8988T (cell line): ENCODE data around the gene BUB1B.

Source experiments
- DNase-seq: peaks from one replicate; pipeline ENCODE4 v3.0.0; 2011

Gene BUB1B

DNA sequence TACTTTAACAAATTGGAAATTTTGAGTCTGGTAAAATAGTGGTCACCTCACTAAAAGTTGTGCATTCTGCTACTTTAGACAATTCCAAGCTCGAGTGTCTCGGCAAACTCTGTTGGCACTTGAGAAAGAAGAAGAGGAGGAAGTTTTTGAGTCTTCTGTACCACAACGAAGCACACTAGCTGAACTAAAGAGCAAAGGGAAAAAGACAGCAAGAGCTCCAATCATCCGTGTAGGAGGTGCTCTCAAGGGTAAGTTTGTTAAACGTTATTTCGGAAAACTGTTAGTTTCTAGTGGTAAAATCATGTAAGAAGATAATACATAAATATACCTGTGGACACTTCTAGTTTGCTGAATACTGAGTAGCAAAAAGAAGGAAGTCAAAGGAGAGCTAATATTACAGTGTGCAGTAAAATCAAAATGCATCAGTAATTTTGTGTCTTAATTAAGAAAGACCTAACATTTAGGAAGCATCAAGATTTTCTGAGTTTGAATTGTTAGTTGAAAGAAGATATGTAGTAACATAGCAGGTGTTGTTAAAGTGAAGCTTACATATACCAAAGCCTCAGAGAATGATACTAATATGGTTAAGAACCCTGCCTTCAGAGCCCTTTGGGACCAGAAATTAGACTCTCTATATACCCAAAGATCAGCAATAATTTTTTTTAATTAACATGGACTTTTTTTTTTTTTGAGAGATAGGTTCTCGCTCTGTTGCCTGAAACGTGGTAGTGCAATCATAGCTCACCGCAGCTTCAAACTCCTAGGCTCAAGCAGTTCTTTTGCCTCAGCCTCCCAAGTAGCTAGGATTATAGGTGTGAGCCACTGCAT is 23.0 kb downstream of the BUB1B start:
- no peak for DNase-seq

DNA sequence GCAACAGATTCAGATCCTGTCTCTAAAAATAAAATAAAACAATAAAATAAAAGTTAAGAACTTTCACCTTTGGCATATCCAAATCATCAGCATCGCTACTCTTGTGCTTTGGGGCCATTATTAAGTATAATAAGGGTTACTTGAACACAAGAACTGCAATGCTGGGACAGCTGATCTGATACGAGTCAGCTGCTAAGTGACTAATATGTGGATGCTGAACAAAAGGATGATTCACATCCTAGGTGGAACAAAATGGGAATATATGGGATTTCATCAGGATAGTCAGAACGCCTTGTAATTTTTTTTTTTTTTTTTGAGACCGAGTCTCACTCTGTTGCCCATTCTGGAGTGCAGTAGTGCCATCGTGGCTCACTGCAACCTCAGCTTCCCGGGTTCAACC is 29.7 kb downstream of the BUB1B start:
- no peak for DNase-seq

DNA sequence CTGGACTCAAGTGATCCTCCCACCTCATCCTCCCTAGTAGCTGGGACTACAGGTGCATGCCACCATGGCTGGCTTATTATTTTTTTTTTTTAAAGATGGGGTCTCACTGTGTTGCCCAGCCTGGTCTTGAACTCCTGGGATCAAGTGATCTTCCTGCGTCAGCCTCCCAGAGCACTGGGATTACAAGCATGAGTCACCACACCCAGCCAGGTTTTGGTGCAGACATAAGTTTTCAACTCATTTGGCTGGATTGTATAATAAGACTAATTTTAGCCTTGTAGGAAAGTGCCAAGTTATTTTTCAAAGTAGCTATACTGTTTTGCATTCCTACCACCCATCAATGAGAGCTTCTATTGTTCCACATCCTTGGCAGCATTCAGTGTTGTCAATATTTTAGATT is 32.1 kb downstream of the BUB1B start:
- DNase-seq = no peak

DNA sequence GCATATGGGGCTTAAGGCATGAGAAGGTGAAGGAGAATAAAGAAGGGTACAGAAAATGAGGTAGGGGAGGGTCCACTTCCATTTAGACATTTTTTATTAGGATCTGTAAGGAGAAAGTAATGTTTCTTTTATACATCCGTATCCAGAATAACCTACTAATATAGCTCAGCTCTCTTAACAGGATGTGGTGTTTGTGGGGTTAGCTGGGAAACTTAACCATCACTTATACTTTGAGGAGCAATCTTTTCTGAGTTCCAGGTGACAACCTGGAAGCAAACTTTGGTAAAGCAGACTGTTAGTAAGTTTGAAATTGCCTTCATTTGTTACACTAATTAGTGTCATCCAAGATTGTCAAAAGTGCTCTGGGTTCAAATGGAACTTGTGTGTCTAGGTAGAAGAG is 36.6 kb downstream of the BUB1B start:
- no peak for DNase-seq

DNA sequence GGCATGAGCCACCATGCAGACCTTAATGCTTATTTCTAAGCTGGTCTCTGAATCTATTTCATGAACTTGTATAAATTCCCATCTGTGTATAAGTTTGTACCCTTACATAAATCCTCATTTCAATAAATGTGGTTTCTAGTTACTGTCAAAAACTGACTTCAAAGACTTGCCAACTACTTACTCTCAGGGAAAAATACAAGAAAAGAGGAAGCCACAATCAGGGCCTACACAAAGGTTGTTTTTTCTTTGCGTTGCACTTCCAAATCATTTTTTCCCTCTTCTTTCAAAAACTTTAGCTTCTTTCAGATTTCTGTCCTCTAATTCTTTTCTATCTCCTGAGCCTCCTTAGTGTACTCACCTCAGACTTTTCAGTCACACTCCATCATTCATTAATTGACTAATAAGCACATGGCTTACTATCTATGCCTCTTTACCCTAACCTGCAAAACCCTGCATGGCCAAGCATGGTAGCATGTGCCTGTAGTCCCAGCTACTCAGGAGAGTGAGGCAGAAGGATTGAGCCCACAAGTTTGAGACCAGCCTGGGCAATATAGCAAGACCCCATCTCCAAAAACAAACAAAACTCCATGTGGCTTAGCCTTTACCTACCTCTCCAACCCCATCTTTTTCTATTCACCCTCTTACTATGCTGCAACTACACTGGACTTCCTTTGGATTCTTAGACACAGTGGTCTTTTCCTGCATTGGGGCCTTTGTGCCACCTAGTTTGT is 37.7 kb downstream of the BUB1B start:
- no peak for DNase-seq

DNA sequence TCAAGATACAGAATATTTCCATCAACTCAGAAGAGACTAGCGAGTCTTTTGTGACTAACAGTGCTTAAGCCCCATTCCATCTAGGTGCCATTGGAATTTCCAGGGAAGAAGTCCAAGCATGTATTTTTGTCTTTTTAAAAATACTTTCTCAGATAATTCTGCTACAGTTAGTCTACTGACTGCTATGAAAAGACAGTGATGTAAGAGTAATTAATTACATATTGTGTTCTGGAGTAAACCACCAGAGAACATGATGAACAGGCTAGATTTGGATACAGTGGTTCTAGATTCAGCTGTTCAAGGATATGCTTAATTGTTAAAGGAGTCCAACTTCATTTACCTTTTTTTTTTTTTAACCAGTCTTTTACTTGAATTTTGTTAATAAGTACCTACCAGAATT is 43.2 kb downstream of the BUB1B start:
- DNase-seq = no peak

DNA sequence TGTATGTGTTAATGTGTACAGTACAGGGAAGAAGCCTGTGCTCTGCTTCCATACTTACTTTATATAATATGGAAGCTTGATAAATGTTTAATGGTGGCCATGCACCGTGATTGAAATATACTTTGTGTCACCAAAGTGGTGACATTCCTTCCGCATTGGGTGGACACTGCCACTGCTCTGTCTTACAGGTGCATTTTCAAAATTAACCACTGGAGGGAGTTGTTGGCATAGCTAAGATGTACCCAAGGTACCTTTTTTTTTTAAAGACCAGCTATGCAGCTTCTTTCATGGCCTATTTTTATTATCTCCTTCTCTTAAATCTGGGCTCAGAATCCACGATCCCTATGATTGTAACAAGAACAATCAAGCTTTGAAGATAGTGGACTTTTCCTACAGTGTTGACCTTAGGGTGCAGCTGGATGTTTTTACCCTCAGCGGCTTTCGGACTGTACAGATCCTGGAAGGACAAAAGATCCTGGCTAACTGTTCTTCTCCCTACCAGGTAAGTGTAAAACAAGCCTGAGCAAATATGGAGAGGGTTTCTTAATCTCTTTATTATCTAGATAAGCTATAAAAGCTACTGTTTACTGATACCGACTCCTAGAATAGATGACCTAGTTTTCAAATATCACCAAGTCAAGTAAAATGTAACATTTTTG is 56.4 kb downstream of the BUB1B start:
- DNase-seq = no peak

DNA sequence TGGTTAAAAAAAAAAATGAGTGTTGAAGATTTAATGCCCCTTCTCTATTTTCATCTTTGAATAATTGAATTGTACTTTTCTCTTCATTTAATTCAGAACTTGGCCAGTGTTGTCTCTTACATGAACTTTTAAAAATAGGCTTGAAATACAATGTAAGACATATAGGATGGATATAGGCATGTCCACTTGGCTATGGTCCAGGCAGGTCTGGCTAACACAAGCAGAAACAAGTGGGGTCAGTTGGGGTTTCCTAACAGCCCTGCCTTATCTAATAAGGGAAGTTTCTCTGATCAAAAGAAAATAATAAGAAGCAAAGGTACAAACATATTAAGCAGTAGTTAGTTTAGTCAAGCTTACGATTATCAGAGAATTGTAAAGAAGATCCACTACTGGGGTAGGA is 58.9 kb downstream of the BUB1B start:
- no peak for DNase-seq

DNA sequence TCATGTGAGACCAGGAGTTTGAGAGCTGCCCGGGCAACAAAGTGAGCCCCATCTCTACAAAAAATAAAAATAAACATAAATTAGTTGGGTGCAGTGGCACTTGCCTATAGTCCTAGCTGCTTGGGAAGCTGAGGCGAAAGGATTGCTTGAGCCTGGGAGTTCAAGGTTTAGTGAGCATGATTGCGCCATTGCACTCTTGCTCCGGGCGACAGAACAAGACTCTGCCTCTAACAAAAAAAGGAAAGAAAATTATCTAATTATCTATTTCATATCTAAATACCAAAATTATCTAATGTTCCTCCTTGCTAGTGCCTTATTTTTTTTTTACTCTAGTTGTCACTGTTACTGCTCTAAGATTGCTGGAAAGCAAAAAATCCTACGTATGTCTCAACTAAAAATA is 61.3 kb downstream of the BUB1B start:
- DNase-seq = no peak

DNA sequence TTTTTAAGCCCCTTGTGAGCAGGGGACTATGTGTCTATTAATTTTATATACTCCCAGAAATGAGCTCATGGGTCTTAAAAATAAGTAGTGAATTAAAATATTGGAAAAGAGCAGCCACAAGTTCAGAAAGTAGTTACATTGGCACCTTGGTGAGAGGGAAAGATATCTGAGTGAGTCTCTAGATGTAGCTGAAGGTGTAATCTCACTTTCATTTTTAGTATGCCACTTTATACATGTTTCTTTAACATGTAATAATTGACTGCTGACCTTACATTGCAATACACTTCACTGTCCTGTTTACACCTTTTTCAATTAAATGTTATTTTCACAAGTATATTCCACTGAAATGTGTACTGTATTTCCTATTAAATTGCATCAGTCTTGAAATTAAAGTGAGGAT is 65.9 kb downstream of the BUB1B start:
- no peak for DNase-seq

DNA sequence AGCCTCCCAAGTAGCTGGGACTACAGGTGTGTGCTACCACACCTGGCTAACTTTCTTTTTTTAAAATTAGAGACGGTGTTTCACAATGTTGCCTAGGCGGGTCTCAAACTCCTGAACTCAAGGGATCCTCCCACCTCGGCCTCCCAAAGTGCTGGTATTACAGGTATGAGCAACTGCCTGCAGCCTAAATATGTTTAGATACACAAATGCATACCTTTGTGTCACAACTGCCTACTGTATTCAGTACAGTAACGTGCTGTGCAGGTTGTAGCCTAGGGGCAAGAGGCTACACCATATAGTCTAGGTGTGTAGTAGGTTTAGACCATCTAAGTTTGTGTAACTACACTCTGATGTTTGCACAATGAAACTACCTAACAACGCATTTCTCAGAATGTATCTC is 68.4 kb downstream of the BUB1B start:
- no peak for DNase-seq

DNA sequence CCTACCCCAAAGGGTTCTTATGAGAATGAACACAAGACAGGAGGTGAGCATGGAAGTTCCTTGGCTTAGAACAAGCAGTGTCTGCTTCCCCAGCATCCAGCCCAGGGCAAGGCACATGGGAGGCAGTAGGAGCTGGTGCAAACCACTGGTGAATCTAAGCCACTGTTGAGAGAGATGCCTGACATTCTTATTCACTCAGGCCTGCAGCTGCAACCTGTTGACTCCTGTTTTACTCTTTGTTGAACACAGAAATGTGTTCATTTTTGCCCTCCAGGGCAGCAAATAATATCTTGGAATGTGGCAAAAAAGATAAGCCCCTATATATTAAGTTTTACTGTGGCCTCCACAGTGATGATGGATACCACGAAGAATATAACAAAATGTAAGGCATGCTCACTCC is 69.1 kb downstream of the BUB1B start:
- no peak for DNase-seq

DNA sequence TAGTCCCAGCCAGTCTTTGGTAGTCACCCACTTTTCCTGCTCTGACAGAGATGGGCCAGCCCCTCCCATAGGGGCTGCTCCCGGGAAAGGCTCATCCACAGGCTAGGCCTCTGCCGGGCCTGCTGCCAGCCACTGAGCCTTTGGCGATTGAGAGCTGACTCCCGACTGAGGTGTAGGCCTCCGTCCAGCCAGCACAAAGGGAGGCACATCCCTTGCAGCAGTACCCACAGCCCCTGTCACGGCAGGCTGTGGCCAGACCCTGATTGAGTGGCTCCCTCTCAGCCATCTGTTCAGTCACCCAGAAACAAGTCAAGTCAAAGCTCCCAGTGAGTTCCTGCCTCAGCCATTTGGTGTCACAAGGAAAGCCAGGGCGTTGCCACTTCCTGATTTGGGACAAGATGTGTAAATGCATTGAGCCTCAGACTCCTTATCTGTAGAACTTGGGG is 71.8 kb downstream of the BUB1B start:
- no peak for DNase-seq

DNA sequence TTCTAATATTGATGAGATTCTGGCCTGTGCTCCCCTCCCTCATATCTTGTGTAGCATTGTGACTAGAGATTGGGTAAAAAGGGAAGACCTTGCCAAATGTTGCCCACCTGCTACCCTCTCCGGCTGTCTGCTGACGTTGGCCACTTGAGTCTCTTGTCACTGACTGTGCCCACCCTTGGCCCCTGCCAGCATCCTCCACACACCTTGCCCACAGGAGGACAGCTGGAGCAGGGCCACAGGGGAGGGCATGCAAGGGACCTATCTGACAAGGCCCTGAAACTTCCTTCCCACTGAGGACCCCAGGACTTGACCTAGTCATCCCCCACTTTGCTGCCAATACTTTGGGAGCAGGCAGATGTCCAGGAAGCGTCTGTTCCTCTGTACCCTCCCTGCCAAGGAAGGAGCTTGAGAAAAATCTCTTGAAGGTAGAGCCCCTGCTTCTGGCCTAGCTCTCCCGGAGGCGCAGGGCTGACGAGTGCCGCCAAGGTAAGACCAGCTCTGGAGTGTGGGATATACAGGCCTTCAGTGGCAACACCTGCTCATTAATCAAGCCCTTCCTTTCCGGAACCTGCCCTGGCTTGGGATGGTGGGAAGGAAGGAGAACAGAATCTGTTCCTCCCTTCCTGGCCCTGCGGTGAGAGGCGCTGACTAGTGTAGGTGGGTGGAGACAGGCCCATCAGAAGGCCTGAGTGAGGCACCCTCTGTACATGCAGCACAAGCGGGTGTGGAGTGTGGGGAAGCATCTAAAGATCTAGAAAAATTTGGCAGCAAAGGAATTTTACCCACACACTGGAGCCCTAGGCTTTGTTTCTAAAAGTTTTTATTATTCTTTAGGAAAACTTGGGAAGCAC is 73.1 kb downstream of the BUB1B start:
- DNase-seq = no peak

DNA sequence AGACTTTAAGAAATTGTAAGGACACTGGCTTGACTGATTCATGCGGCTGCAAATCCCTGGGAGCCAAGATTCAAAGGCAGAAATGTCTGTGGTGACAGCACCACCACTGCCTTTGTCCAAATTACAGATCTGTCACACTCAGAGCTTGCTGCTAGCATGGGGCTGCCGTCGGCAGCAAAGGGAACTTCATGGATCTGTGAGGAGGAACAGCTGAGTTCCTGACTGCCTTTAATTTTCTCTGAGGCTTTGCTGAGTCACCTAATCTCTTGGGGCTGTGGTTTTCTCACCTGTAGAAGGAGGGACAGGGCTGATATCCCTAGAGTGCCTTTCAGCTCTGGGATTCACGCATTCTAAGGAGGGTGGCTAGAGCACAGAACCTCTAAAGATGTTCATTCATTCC is 73.9 kb downstream of the BUB1B start:
- no peak for DNase-seq

DNA sequence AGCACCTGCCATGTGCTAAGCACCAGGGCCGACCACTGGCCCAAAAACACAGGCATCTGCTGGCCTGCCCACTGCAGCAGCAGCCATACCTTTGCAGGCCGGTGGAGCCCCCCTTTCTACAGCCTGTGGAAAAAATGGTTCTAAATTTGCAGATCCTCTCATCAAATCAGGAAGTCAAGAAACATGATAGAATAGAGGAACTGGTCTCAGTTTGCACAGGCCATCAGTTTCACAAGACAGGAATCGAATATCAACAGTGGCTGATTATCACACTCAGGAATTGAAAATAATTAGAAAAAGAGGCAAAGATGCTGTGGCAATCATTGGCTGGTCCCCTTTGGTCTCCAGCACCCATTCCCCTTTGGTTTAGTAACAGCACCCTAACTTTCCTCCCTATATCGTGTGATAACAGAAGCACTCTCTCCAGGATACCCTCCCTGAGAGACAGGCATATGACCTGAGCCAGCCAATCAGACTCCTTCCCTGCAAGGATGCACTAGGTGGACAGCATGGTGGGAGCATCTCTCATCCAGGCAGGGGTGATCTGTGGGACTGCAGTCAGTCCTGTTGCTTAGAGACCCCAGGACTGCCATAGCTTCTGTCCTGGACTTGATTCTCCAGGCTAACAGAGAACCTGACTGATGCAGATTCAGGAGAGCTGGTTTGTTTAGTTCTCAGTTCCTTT is 74.5 kb downstream of the BUB1B start:
- DNase-seq = no peak

DNA sequence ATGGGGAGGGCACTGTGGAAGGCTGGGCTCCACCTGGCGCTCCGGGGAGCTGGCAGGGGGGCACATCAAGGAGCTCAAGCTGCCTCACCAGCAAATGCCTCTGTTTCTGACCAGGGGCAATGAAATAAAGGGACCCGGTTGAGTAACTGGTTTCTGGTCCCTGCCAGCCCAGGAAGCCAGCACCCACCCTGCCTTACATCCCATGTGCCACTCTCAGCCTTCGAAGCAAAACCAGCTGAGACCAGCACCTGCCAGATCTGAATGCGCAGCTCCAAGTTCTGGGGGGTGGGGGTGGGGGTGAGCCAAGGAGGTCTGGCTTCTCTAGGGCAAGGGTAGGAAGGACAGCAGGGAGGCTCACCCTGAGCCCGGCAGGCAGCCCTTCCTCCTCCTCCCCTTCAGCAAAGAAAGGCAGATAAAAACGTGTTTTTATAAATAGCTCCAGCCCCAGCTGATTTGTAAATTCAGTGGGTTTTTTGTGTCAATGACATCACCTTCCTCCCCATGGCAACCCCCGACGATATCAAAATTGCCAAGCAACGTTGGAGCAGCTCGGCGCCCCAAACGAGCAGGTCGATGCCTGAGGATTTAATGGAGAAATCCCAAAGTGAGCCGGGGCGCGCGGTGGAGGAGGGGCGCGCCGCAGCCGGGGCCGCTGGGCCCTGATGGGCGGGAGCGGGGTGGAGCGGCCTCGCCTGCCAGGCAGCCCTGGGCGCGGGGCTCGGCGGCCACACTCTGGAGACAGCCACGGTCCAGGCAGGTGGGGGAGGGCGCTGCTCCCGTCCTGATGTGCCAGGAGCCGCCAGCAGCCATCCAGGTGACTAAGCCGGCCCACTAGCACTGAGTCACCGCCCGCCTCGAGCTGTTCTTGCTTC is 77.9 kb downstream of the BUB1B start, which contains the start of gene PAK6:
Gene PAK6 (plus strand): TSS at position 532 of the 872 bp plus-strand sequence. CDS start 25,723 bp downstream, outside the sequence.
- peak; percentile 78 for DNase-seq

DNA sequence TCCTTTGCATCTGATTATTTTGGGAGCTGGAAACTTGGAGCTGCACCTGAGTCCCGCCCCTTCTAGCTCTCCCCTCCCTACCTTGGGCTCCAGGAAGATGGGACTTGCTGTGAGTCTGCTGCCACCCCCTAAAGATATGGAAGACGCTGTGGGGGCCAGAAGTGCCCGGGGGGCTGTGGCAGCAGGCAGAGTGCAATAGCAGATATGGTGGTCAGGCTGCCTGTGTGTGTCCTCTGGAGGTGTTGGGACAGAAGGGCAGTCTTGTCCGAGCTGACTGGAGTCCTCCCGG is 78.5 kb downstream of the BUB1B start:
- DNase-seq = no peak

DNA sequence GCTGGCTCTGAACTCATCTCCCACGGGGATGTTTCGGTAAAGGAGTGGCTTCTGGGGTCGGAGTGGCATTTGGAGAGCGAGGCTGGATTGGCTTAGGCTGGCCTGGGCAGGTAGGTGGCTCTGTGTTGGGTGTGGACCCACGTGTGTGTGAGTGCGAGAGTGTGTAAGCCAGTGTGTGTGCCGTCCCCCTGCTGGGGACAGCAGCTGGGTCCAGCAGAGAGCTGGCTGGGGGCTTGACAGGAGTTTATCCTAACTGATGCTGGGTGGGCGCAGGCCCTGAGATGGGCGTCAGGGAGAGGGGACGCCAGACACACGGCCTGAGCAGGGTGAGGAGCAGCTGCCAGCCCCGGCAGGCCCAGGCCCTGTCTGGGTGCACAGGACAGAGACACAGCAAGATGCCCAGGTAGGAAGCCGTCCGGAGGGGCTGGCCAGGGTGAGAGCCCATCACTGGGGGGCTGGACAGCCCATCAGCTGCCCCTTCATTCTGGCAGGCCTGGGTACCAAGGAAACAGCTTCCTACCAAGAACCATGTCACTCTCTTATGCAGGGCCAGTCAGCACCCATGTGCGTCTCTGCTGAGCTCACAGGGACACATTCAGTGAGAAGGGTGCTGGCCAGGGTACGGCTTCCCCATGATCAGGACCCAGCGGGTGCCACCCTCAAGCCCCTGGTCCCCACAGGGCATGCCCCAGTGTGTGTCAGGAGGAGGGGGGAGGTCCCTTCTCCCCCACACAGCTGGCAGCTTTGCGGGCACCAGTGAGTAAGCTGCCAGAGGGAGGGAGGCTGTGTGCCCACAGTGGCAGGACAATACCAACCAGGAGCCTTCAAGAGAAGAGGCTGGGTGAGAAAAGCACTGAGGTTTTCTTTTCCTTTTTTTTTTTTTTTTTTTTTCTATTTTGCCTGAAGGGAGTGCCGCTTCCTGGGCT is 79.1 kb downstream of the BUB1B start:
- DNase-seq = no peak

DNA sequence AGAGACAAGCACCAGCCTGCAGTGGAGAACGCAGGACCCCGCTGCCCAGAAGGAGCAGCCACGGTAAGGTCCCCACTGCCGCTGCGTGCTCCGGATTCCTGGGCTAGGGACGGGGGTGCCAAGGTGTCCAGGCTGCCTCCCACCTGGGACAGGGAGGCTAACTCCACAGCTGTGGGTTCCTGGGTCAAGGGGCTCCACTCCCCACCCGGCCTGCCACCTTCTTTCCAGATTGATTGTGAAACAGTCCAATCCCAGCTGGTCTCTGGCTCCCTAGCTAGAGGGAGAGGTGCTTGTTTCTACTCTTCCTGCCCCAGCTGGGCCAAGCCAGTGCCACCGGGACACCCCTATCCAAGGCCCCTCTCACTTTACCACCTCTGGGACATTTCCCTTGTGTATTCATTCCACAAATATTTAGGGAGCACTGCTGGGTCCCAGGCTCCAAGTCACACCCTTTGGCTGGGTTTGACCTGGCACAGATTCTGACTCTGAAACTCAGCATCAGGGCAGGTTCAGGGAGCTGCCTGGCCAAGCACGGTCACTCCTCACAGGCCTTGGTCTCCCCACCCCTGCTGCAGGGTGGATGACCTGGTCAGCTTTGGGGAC is 79.9 kb downstream of the BUB1B start:
- no peak for DNase-seq
